K562 (cell line): ENCODE results near the gene AJUBA. TPM values are rescaled to one million over a fixed set of nuclear protein-coding genes. Genes with fewer than 3 reads are reported as not detected.

Source experiments
- CC2D1A ChIP-seq: fragments of 450-650 bp; IDR thresholded peaks from 2 replicates; pipeline ENCODE4 v1.6.1; 2017; ENCODE audit warnings: mild to moderate bottlenecking
- COPS2 ChIP-seq: fragments of 450-650 bp; conservative IDR thresholded peaks from 2 replicates; pipeline ENCODE4 v1.6.1; 2016; ENCODE audit warnings: mild to moderate bottlenecking, moderate library complexity
- CREBBP ChIP-seq: IDR thresholded peaks from one replicate; pipeline ENCODE4 v1.6.1; 2012; ENCODE audit warnings: low read depth, mild to moderate bottlenecking, control low read depth, inconsistent platforms, low read length
- ETV6 ChIP-seq, 3 experiments: fragments of 150-350 bp in 1 of 3; sonication (generic) in 1 of 3; formaldehyde crosslinking in 1 of 3; IDR thresholded peaks; 2 replicates each; pipeline versions ENCODE4 v1.6.1 to v1.8.0; 2014 to 2022; ENCODE audit warnings: borderline replicate concordance in 2 of 3, low read depth in 2 of 3, antibody characterized with exemption in 1 of 3, low read length in 1 of 3, mild to moderate bottlenecking in 1 of 3, missing genetic modification reagents in 1 of 3
- FIP1L1 ChIP-seq: fragments of 200-400 bp; formaldehyde crosslinking; IDR thresholded peaks from 2 replicates; pipeline ENCODE4 v1.6.1; 2018; ENCODE audit warnings: mild to moderate bottlenecking, low read depth, low read length; ENCODE audit not compliant: poor library complexity, severe bottlenecking
- HMG20A ChIP-seq: fragments of 450-650 bp; formaldehyde crosslinking; conservative IDR thresholded peaks from 2 replicates; pipeline ENCODE4 v1.4.0; 2020; ENCODE audit warnings: mild to moderate bottlenecking, mixed read lengths
- HNRNPUL1 ChIP-seq: fragments of 200-400 bp; formaldehyde crosslinking; IDR thresholded peaks from 2 replicates; pipeline ENCODE4 v1.6.1; 2017; ENCODE audit warnings: low read length
- ILF3 ChIP-seq: fragments of 450-650 bp; IDR thresholded peaks from 2 replicates; pipeline ENCODE4 v1.6.1; 2018; ENCODE audit warnings: antibody characterized with exemption, mild to moderate bottlenecking, moderate library complexity, borderline replicate concordance
- KAT7 ChIP-seq: sonication (generic); formaldehyde crosslinking; IDR thresholded peaks from 2 replicates; pipeline ENCODE4 v1.8.0; 2022; ENCODE audit warnings: missing genetic modification reagents, mild to moderate bottlenecking, borderline replicate concordance
- KHSRP ChIP-seq: fragments of 450-650 bp; IDR thresholded peaks from 2 replicates; pipeline ENCODE4 v1.6.1; 2017
- NBN ChIP-seq: fragments of 450-650 bp; IDR thresholded peaks from 2 replicates; pipeline ENCODE4 v1.6.1; 2016; ENCODE audit warnings: low read depth, mild to moderate bottlenecking
- NCOA1 ChIP-seq: fragments of 450-650 bp; IDR thresholded peaks from 2 replicates; pipeline ENCODE4 v1.6.1; 2016; ENCODE audit warnings: low read depth
- NFIC ChIP-seq: fragments of 450-650 bp; IDR thresholded peaks from 2 replicates; pipeline ENCODE4 v1.6.1; 2017; ENCODE audit warnings: mild to moderate bottlenecking, inconsistent platforms
- PCBP1 ChIP-seq: fragments of 200-400 bp; formaldehyde crosslinking; IDR thresholded peaks from 2 replicates; pipeline ENCODE4 v1.6.1; 2018; ENCODE audit warnings: mild to moderate bottlenecking, low read depth, low read length; ENCODE audit not compliant: poor library complexity, severe bottlenecking
- POLR2AphosphoS2 ChIP-seq: IDR thresholded peaks from 2 replicates; pipeline ENCODE4 v1.6.1; 2012; ENCODE audit warnings: low read length, improper control_type of control experiment
- SREBF1 ChIP-seq: fragments of 150-350 bp; IDR thresholded peaks from 2 replicates; pipeline ENCODE4 v1.6.1; 2014; ENCODE audit warnings: antibody characterized with exemption, low read depth, low read length, borderline replicate concordance
- TBP ChIP-seq: optimal IDR thresholded peaks from 2 replicates; pipeline ENCODE3; 2011; ENCODE audit warnings: low read depth, low read length, improper control_type of control experiment
- THRB ChIP-seq: fragments of 450-650 bp; formaldehyde crosslinking; conservative IDR thresholded peaks from 2 replicates; pipeline ENCODE4 v1.4.0; 2022; ENCODE audit warnings: mild to moderate bottlenecking, missing genetic modification characterization
- ZFP36 ChIP-seq: fragments of 150-350 bp; IDR thresholded peaks from 2 replicates; pipeline ENCODE4 v1.6.1; 2018; ENCODE audit warnings: low read length, low read depth; ENCODE audit not compliant: partially characterized antibody
- ZNF24 ChIP-seq: fragments of 450-650 bp; IDR thresholded peaks from 2 replicates; pipeline ENCODE4 v1.6.1; 2016
- ZNF592 ChIP-seq: fragments of 450-650 bp; IDR thresholded peaks from 2 replicates; pipeline ENCODE4 v1.6.1; 2017; ENCODE audit warnings: antibody characterized with exemption, mild to moderate bottlenecking
- polyA plus RNA-seq, 8 experiments: library from polyadenylated mRNA; depleted of rRNA in 4 of 8; stranded (reverse) in 5 of 8; unstranded in 3 of 8; fragments of >200 nt; fragmentation: Nextera tagmentation in 2 of 8; fragmentation: Illumina TruSeq in 1 of 8; extraction: Ambion mirVana in 2 of 8; extraction: Trizol in 1 of 8; gene quantifications; 2 replicates each; pipeline versions ENCODE4 v1.2.1 to v1.2.3, GENCODE V29; 2011 to 2014; ENCODE audit warnings: inconsistent platforms in 1 of 8, missing spikeins in 1 of 8
- total RNA-seq, 7 experiments: library from RNA; depleted of rRNA in 6 of 7; stranded (reverse); fragments of >200 nt in 6 of 7; fragmentation: Illumina TruSeq in 2 of 7; extraction: Trizol in 2 of 7; gene quantifications; 2 replicates each; pipeline versions ENCODE4 v1.2.1 to v1.2.3, GENCODE V29; 2011 to 2021; ENCODE audit warnings: low replicate concordance in 1 of 7
- TF ChIP-seq, protein P1 (sequence below): sonication (generic); formaldehyde crosslinking; IDR thresholded peaks from 2 replicates; pipeline ENCODE4 v1.8.1; 2023; ENCODE audit warnings: mild to moderate bottlenecking, missing genetic modification reagents, moderate library complexity

AJUBA gene
- total and polyA plus RNA-seq, 9 of the 15 experiments (the other 6 are each of a cell fraction or from before 2014, with no cell fraction given) = 0.73 to 4.7 (median 2.8) TPM

GRCh38 chr14:22982477-22983245 lies at the start of gene AJUBA (continued):
- TF ChIP-seq, protein P1, sequence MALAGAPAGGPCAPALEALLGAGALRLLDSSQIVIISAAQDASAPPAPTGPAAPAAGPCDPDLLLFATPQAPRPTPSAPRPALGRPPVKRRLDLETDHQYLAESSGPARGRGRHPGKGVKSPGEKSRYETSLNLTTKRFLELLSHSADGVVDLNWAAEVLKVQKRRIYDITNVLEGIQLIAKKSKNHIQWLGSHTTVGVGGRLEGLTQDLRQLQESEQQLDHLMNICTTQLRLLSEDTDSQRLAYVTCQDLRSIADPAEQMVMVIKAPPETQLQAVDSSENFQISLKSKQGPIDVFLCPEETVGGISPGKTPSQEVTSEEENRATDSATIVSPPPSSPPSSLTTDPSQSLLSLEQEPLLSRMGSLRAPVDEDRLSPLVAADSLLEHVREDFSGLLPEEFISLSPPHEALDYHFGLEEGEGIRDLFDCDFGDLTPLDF (CRISPR knock-in tag) = no peak
- TF ChIP-seq FIP1L1 (no peak), ZNF24 (peak; percentile 47; the same call in 1 of the 2 replicates), THRB (no peak), PCBP1 (peak; percentile 86), ILF3 (no peak), TBP (peak; percentile 47), CC2D1A (peak; percentile 68; the same call in 1 of the 2 replicates), KHSRP (peak; percentile 32), ETV6 (IDR thresholded peaks at IDR 0.05; ENCODE audit: borderline replicate concordance in 1 of 2, low read depth in 2 of 2, low read length in 1 of 2) (no peak), ETV6 (CRISPR knock-in tag; IDR thresholded peaks at IDR 0.05; ENCODE audit: borderline replicate concordance) (no peak), NFIC (peak; percentile 71), POLR2AphosphoS2 (no peak), COPS2 (no peak), KAT7 (CRISPR knock-in tag) (no peak; the same call in 1 of the 2 replicates), ZFP36 (no peak), HNRNPUL1 (no peak), ZNF592 (peak; percentile 49; the same call in 1 of the 2 replicates), NBN (peak; percentile 97), CREBBP (no peak), HMG20A (CRISPR knock-in tag) (no peak), NCOA1 (peak; percentile 73), SREBF1 (no peak)
